IMR-90 (cell line): ENCODE measurements around the gene PDCD1LG2. TPM values are rescaled to one million over a fixed set of nuclear protein-coding genes. Genes with fewer than 3 reads are reported as not detected.
A peak's percentile ranks its signal among the peaks of the same experiment; 100 is the strongest.

Experiments
- ATAC-seq: fragments of 200-7000 bp; cut with Tn5 transposase; 2 replicates; pipeline ENCODE4 v1.9.1; 2020; ENCODE audit warnings: low read depth, mild to moderate bottlenecking, moderate library complexity
- BruUV-seq: library from RNA; stranded (reverse); fragments of 400-500 nt; replicated peaks from 2 replicates; lab custom pipeline; 2021; lab: Mats Ljungman, UMichigan
- CTCF ChIA-PET: fragments of 300-600 bp; formaldehyde crosslinking; extraction: SDS; loops from one replicate; lab custom pipeline; 2021; ENCODE audit warnings: antibody characterized with exemption; lab: Yijun Ruan, JAX
- POLR2A ChIA-PET: fragments of 300-600 bp; sonication (Branson Sonifier 250); formaldehyde crosslinking; loops from one replicate; lab custom pipeline; 2022; ENCODE audit warnings: antibody characterized with exemption; ENCODE audit not compliant: unreplicated experiment; lab: Charles Lee
- DNase-seq: peaks from one replicate; pipeline ENCODE4 v3.0.0; 2013
- H2AFZ ChIP-seq: replicated peaks from 2 replicates; pipeline ENCODE3; 2013; ENCODE audit warnings: low read length, mild to moderate bottlenecking; ENCODE audit not compliant: poor library complexity
- H2AK5ac ChIP-seq: 2 replicates; pipeline ENCODE4 v1.6.1; 2013; ENCODE audit warnings: low read depth, low read length, inconsistent platforms
- H2AK9ac ChIP-seq: replicated peaks from 2 replicates; pipeline ENCODE3; 2013; ENCODE audit warnings: mild to moderate bottlenecking, low read depth, low read length, moderate library complexity; ENCODE audit not compliant: poor library complexity
- H2BK120ac ChIP-seq: 2 replicates; pipeline ENCODE4 v1.6.1; 2013; ENCODE audit warnings: low read depth, low read length, inconsistent platforms
- H2BK15ac ChIP-seq: 3 replicates; pipeline ENCODE4 v1.6.1; 2013; ENCODE audit warnings: low read depth, low read length, inconsistent platforms
- H2BK20ac ChIP-seq: 2 replicates; pipeline ENCODE4 v1.6.1; 2013; ENCODE audit warnings: low read depth, mild to moderate bottlenecking, inconsistent platforms, low read length, moderate library complexity
- H2BK5ac ChIP-seq: 2 replicates; pipeline ENCODE4 v1.6.1; 2013; ENCODE audit warnings: mild to moderate bottlenecking, low read depth, low read length, inconsistent platforms; ENCODE audit not compliant: poor library complexity, severe bottlenecking
- H3K14ac ChIP-seq: replicated peaks from 2 replicates; pipeline ENCODE4 v1.6.1; 2013; ENCODE audit warnings: low read depth, low read length, inconsistent platforms
- H3K18ac ChIP-seq: 2 replicates; pipeline ENCODE4 v1.6.1; 2013; ENCODE audit warnings: low read depth, low read length, control low read depth
- H3K23ac ChIP-seq: 2 replicates; pipeline ENCODE4 v1.6.1; 2013; ENCODE audit warnings: low read depth, low read length, inconsistent platforms
- H3K27ac ChIP-seq: 2 replicates; pipeline ENCODE4 v1.5.1; 2013; ENCODE audit warnings: mild to moderate bottlenecking, control low read depth, low read length; ENCODE audit not compliant: insufficient read depth
- H3K27me3 ChIP-seq: 2 replicates; pipeline ENCODE4 v1.6.1; 2013; ENCODE audit warnings: low read length; ENCODE audit not compliant: control insufficient read depth, insufficient read depth
- H3K36me3 ChIP-seq: 2 replicates; pipeline ENCODE4 v1.6.1; 2013; ENCODE audit warnings: low read length, mixed read lengths; ENCODE audit not compliant: control insufficient read depth, insufficient read depth
- H3K4ac ChIP-seq: 2 replicates; pipeline ENCODE4 v1.6.1; 2013; ENCODE audit warnings: low read depth, low read length, inconsistent platforms
- H3K4me1 ChIP-seq: 2 replicates; pipeline ENCODE4 v1.6.1; 2013; ENCODE audit warnings: low read length, mixed read lengths; ENCODE audit not compliant: control insufficient read depth, insufficient read depth
- H3K4me2 ChIP-seq: 2 replicates; pipeline ENCODE4 v1.6.1; 2013; ENCODE audit warnings: low read depth, mild to moderate bottlenecking, control low read depth, low read length, moderate library complexity
- H3K4me3 ChIP-seq: 2 replicates; pipeline ENCODE4 v1.5.1; 2013; ENCODE audit warnings: low read depth, mild to moderate bottlenecking, control low read depth, low read length, moderate library complexity; ENCODE audit not compliant: insufficient read depth
- H3K56ac ChIP-seq: 2 replicates; pipeline ENCODE4 v1.6.1; 2013; ENCODE audit warnings: low read length, inconsistent platforms; ENCODE audit not compliant: insufficient read depth; ENCODE audit errors: extremely low read depth
- H3K79me1 ChIP-seq, 2 experiments: 2 replicates each; pipeline ENCODE4 v1.6.1; 2013; ENCODE audit warnings: low read length in 2 of 2, inconsistent platforms in 1 of 2, low read depth in 1 of 2
- H3K9ac ChIP-seq: 2 replicates; pipeline ENCODE4 v1.6.1; 2013; ENCODE audit warnings: low read depth, low read length, control low read depth
- H3K9me1 ChIP-seq: 2 replicates; pipeline ENCODE4 v1.6.1; 2013; ENCODE audit warnings: low read length, inconsistent platforms; ENCODE audit not compliant: insufficient read depth
- H3K9me3 ChIP-seq: 2 replicates; pipeline ENCODE4 v1.6.1; 2013; ENCODE audit warnings: low read length; ENCODE audit not compliant: control insufficient read depth, insufficient read depth
- H4K20me1 ChIP-seq: 2 replicates; pipeline ENCODE4 v1.6.1; 2013; ENCODE audit warnings: low read length, inconsistent platforms; ENCODE audit not compliant: insufficient read depth
- H4K5ac ChIP-seq: 2 replicates; pipeline ENCODE4 v1.6.1; 2013; ENCODE audit warnings: mild to moderate bottlenecking, low read depth, low read length, control low read depth
- H4K8ac ChIP-seq, 2 experiments: 2 replicates each; pipeline ENCODE4 v1.6.1; 2013; ENCODE audit warnings: low read depth in 2 of 2, low read length in 2 of 2, control low read depth in 1 of 2, inconsistent platforms in 1 of 2
- H4K91ac ChIP-seq: 2 replicates; pipeline ENCODE4 v1.6.1; 2013; ENCODE audit warnings: low read depth, low read length, inconsistent platforms; ENCODE audit not compliant: insufficient read depth
- BHLHE40 ChIP-seq: fragments of 150-350 bp; IDR thresholded peaks from 2 replicates; pipeline ENCODE4 v1.6.1; 2016; ENCODE audit warnings: mild to moderate bottlenecking, low read depth, low read length
- CEBPB ChIP-seq: IDR thresholded peaks from 2 replicates; pipeline ENCODE4 v1.6.1; 2012; ENCODE audit warnings: low read depth, low read length, improper control_type of control experiment
- MAFK ChIP-seq: IDR thresholded peaks from 2 replicates; pipeline ENCODE4 v1.6.1; 2012; ENCODE audit warnings: low read depth, low read length, improper control_type of control experiment
- MAZ ChIP-seq: IDR thresholded peaks from 2 replicates; pipeline ENCODE4 v1.6.1; 2012; ENCODE audit warnings: low read depth, mild to moderate bottlenecking, low read length, improper control_type of control experiment, moderate library complexity, borderline replicate concordance
- RCOR1 ChIP-seq: IDR thresholded peaks from 2 replicates; pipeline ENCODE4 v1.6.1; 2012; ENCODE audit warnings: mild to moderate bottlenecking, low read length, improper control_type of control experiment; ENCODE audit not compliant: insufficient replicate concordance
- RFX5 ChIP-seq: IDR thresholded peaks from 2 replicates; pipeline ENCODE4 v1.8.0; 2012; ENCODE audit warnings: low read depth, mild to moderate bottlenecking, low read length, moderate library complexity
- SMC3 ChIP-seq: fragments of 150-350 bp; IDR thresholded peaks from 2 replicates; pipeline ENCODE4 v1.6.1; 2016; ENCODE audit warnings: low read depth, mild to moderate bottlenecking, antibody characterized with exemption, low read length, moderate library complexity
- WGBS, 2 experiments: methylation state at CpG; one replicate each; pipeline versions ENCODE4 v1.1.5 to v1.1.7; 2013; ENCODE audit warnings: missing lambda C conversion rate in 2 of 2; ENCODE audit not compliant: insufficient read length in 1 of 2; ENCODE audit errors: extremely low coverage in 2 of 2; 5-methylcytosine and 5-hydroxymethylcytosine counted together
- dilution Hi-C: fragments of 300-500 bp; cut with HindIII; formaldehyde crosslinking; loops from one replicate; pipeline ENCODE4 v1.14.3; 2018; ENCODE audit warnings: low sequenced_read_pairs; ENCODE audit not compliant: unreplicated experiment
- in situ Hi-C: fragments of 300-500 bp; cut with MboI; formaldehyde crosslinking; loops from 3 replicates; pipeline ENCODE4 v1.14.3; 2019; ENCODE audit warnings: low sequenced_read_pairs, inconsistent platforms, mixed read lengths
- intact Hi-C: fragments of 100-400 bp; cut with micrococcal nuclease; formaldehyde crosslinking; loops from 2 replicates; pipeline ENCODE4 v1.10.0; 2022
- polyA plus RNA-seq, 3 experiments: library from polyadenylated mRNA; depleted of rRNA; stranded (reverse); fragments of >200 nt; gene quantifications; 2 replicates each; pipeline ENCODE4 v1.2.3, GENCODE V29; 2012; ENCODE audit warnings: low replicate concordance in 1 of 3
- total RNA-seq: library from RNA; depleted of rRNA; stranded (reverse); fragments of >200 nt; gene quantifications from 2 replicates; pipeline ENCODE4 v1.2.3, GENCODE V29; 2012
- TF ChIP-seq, protein P1 (sequence below): fragments of 150-350 bp; IDR thresholded peaks from 2 replicates; pipeline ENCODE4 v1.6.1; 2016; ENCODE audit warnings: low read depth, mild to moderate bottlenecking, low read length, moderate library complexity, borderline replicate concordance

Gene PDCD1LG2
- total and polyA plus RNA-seq, 2 of the 4 experiments (the other 2 are of a cell fraction) = 17.5 to 33.3 TPM

DNA sequence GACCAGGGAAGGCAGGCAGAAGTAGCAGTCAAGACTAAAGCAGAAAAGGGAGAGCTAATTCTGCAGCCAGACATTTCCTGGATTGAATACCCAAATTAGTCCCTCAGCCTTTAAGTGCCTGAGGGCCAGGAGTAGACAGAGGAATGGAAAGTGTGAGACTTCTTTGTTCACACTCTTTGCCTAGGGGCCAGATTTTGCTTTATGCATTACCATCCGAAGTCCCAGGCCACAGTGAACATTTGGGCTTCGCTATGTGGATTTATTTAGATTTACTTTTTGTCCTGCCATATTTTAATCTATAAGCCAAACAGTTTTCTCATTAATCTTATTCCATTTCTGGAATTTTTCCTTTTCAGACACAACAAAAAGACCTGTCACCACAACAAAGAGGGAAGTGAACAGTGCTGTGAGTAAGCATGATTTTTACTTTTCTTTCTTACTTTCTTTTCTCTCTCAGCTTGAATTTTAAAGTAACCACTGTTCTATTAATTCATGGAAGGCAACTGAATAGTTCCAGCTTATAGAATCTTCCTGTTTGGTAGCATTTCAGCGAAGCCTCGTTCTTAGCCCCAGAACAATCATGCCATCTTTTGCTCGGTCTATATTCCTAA lies 52.6 kb downstream of the PDCD1LG2 start:
- dilution Hi-C loops = no loop called here
- peak overlapping the region; percentile 20 for H2BK5ac ChIP-seq
- in situ Hi-C loops = loop anchor here (10.0 kb wide), 1 partner anchor 58 kb away; no protein-coding TSS in a partner anchor
- H3K9me1 ChIP-seq = 0 out of 2 replicates have a peak, but pooled peaks cover 2% of the 10 kb centered on the region
- TF ChIP-seq RCOR1 (no peak), BHLHE40 (no peak), RFX5 (no peak), MAFK (no peak), MAZ (no peak), SMC3 (no peak), CEBPB (no peak)
- TF ChIP-seq, protein P1, sequence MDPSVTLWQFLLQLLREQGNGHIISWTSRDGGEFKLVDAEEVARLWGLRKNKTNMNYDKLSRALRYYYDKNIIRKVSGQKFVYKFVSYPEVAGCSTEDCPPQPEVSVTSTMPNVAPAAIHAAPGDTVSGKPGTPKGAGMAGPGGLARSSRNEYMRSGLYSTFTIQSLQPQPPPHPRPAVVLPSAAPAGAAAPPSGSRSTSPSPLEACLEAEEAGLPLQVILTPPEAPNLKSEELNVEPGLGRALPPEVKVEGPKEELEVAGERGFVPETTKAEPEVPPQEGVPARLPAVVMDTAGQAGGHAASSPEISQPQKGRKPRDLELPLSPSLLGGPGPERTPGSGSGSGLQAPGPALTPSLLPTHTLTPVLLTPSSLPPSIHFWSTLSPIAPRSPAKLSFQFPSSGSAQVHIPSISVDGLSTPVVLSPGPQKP = no peak
- DNase-seq = no peak
- peaks cover 3 to 6% of the 10 kb centered on the region in 2 experiments; a peak in 2 of 4 replicates for H3K79me1 ChIP-seq
- no peaks in the 10 kb centered on the region for H4K20me1 ChIP-seq
- no peak overlapping the region for H2AFZ ChIP-seq
- H3K18ac ChIP-seq = peak overlapping the region; percentile 41; the same call in 1 of the 2 replicates
- peaks cover 3% of the 10 kb centered on the region; the same call in 1 of the 2 replicates for H3K4me1 ChIP-seq
- no peak overlapping the region for H4K91ac ChIP-seq
- H3K4me3 ChIP-seq = no peak overlapping the region
- H3K27ac ChIP-seq = no peak overlapping the region
- ATAC-seq = no peak
- H3K9me3 ChIP-seq = no peaks in the 10 kb centered on the region
- ChIA-PET POLR2A (no interaction called here), CTCF (interaction anchor here (1.7 kb wide), 1 partner anchor 11 kb away, joined by 4 read pairs; no protein-coding TSS in a partner anchor)
- peak overlapping the region; percentile 50; the same call in 1 of the 2 replicates for H4K5ac ChIP-seq
- intact Hi-C loops = no loop called here
- no peak overlapping the region for H3K14ac ChIP-seq
- no peak overlapping the region for H3K23ac ChIP-seq
- H2BK120ac ChIP-seq = no peak overlapping the region
- no peak overlapping the region for H3K56ac ChIP-seq
- no peak overlapping the region for H2AK5ac ChIP-seq
- H4K8ac ChIP-seq = no peak overlapping the region; a peak in 2 of 4 replicates
- no CpG with 5 or more reads among the region's 5 CpGs for WGBS, 2 experiments
- no peaks in the 10 kb centered on the region for H3K27me3 ChIP-seq
- H3K4me2 ChIP-seq = no peak overlapping the region
- no peak overlapping the region for H3K4ac ChIP-seq
- 0 out of 2 replicates have a peak overlapping the region, but pooled peaks have one; percentile 45 for H2BK20ac ChIP-seq
- H2AK9ac ChIP-seq = no peak overlapping the region
- no TSS peak for BruUV-seq
- no peak overlapping the region for H3K9ac ChIP-seq
- H3K36me3 ChIP-seq = peaks cover 11% of the 10 kb centered on the region
- H2BK15ac ChIP-seq = no peak overlapping the region
